Measurements from ENCODE around the gene ATG2A.

The ATG2A gene

GRCh38 chr11:64887757-64888405 lies 29.1 kb downstream of the ATG2A start:
- DNase-seq (ENCODE audit: low read depth) = peak; percentile 64
- peak overlapping the region; percentile 43 for H3K4me3 ChIP-seq (ENCODE audit: low read depth, low read length)
- TF ChIP-seq, protein P1, sequence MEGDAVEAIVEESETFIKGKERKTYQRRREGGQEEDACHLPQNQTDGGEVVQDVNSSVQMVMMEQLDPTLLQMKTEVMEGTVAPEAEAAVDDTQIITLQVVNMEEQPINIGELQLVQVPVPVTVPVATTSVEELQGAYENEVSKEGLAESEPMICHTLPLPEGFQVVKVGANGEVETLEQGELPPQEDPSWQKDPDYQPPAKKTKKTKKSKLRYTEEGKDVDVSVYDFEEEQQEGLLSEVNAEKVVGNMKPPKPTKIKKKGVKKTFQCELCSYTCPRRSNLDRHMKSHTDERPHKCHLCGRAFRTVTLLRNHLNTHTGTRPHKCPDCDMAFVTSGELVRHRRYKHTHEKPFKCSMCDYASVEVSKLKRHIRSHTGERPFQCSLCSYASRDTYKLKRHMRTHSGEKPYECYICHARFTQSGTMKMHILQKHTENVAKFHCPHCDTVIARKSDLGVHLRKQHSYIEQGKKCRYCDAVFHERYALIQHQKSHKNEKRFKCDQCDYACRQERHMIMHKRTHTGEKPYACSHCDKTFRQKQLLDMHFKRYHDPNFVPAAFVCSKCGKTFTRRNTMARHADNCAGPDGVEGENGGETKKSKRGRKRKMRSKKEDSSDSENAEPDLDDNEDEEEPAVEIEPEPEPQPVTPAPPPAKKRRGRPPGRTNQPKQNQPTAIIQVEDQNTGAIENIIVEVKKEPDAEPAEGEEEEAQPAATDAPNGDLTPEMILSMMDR (conservative IDR thresholded peaks at IDR 0.05; ENCODE audit: low read depth, low read length) = peak; percentile 75

GRCh38 chr11:64887234-64887756 lies 29.7 kb downstream of the ATG2A start:
- TF ChIP-seq, protein P1 (conservative IDR thresholded peaks at IDR 0.05; ENCODE audit: low read depth, low read length) = no peak
- no peak overlapping the region for H3K4me3 ChIP-seq (ENCODE audit: low read depth, low read length)

DNA sequence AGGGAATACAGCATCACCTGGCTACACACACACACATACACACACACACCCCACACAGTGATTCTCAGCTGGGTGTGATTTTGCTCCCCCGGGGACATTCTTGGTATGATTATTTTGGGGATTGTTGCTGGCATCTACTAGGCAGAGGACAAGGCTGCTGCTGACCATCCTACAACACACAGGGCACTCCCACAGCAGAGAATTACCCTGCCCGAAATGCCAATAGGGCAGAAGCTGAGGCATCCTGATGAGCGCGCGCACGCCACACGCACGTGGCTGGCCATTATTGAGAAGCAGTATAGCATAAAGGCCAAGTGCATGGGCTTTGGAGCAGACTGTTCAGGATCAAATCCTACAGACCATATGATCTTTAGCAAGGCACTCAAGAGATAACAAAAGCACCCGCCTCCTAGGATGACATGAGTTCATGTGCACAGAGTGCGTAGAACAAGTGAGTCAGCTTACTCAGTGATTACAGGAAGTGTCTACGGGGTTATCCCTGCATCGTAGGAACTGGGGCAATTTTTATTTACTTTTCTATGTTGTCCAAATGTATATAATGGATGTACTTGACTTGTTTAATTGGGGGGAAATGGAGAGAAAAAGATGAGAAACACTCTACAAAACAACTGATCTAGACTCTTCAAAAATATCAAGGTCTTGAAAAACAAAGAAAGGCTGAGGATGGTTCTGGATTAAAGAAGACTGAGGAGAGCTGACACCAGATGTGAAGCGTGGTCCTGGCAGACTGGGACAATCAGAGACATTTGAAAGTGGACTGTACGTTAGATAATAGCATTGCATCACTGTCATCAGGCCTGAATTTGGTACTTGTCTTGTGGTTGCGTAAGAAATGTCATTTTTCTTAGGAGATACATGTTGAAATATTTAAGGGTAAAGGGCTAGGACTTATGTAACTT lies 31.4 kb downstream of the ATG2A start:
- peak; percentile 92 for DNase-seq (ENCODE audit: low read depth)
- TF ChIP-seq, protein P1 (conservative IDR thresholded peaks at IDR 0.05; ENCODE audit: low read depth, low read length) = no peak
- no peak overlapping the region for H3K4me3 ChIP-seq (ENCODE audit: low read depth, low read length)

More at GRCh38 chr11:64887234-64887756, 29.7 kb downstream of the ATG2A start:
- DNase-seq (ENCODE audit: low read depth) = no peak

GRCh38 chr11:64884019-64884418 lies 33.0 kb downstream of the ATG2A start:
- H3K4me3 ChIP-seq (ENCODE audit: low read depth, low read length) = no peak overlapping the region
- DNase-seq (ENCODE audit: low read depth) = no peak
- TF ChIP-seq, protein P1 (conservative IDR thresholded peaks at IDR 0.05; ENCODE audit: low read depth, low read length) = no peak

DNA sequence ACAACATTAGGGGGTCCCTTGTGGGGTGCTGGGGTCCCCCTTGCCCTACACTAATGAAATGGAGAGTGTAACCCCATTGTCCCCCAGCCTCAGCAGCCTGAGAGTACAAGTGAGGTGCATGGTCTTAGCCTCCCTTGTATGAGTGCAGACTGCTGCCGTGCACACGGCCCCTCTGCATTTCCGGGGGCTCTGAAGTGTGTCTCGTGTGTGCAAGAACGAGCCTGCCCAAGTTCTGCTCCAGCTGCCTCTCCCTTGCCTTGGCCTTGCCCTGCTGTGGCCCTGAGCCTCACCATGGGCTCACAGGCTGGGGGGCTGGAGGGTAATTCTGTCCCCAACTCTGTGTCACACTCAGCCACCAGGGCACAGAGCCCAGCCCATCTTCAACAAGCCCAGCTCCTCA lies 33.4 kb downstream of the ATG2A start:
- no peak for DNase-seq (ENCODE audit: low read depth)

GRCh38 chr11:64882243-64882642 lies 34.8 kb downstream of the ATG2A start:
- TF ChIP-seq, protein P1 (conservative IDR thresholded peaks at IDR 0.05; ENCODE audit: low read depth, low read length) = no peak
- no peak overlapping the region for H3K4me3 ChIP-seq (ENCODE audit: low read depth, low read length)
- DNase-seq (ENCODE audit: low read depth) = no peak

More for the DNA sequence above, 33.4 kb downstream of the ATG2A start:
- TF ChIP-seq, protein P1 (conservative IDR thresholded peaks at IDR 0.05; ENCODE audit: low read depth, low read length) = no peak
- no peak overlapping the region for H3K4me3 ChIP-seq (ENCODE audit: low read depth, low read length)
